Vagina (tissue), 2 donors: ENCODE results near the gene NUDCD3. TPM values are rescaled to one million over a fixed set of nuclear protein-coding genes. Genes with fewer than 3 reads are reported as not detected.

Source experiments
- DNase-seq, 2 donors: peaks; one replicate each; pipeline ENCODE4 v3.0.0-alpha.2; 2017; ENCODE audit errors: extremely low spot score in 2 of 2
- H3K27ac ChIP-seq: fragments of 200-600 bp; sonication (generic); one replicate; pipeline ENCODE4 v1.5.1; 2019
- H3K27me3 ChIP-seq: fragments of 200-600 bp; sonication (generic); one replicate; pipeline ENCODE4 v1.5.1; 2019
- H3K36me3 ChIP-seq, 2 donors: fragments of 200-600 bp; sonication (generic); one replicate each; pipeline ENCODE4 v1.5.1; 2017 to 2019
- H3K4me1 ChIP-seq: fragments of 200-600 bp; sonication (generic); one replicate; pipeline ENCODE4 v1.5.1; 2019
- H3K4me3 ChIP-seq, 2 donors: fragments of 200-600 bp; sonication (generic); 1 replicate in 1 of 2; 2 replicates in 1 of 2; pipeline ENCODE4 v1.5.1; 2016 to 2019
- H3K9me3 ChIP-seq: fragments of 200-600 bp; sonication (generic); one replicate; pipeline ENCODE4 v1.5.1; 2019
- POLR2A ChIP-seq, 2 donors: fragments of 450-650 bp; IDR thresholded peaks; one replicate each; pipeline ENCODE4 v1.6.1; 2017; ENCODE audit warnings: antibody characterized with exemption in 2 of 2, mild to moderate bottlenecking in 2 of 2, moderate library complexity in 2 of 2
- POLR2AphosphoS5 ChIP-seq, 2 donors: sonication (generic); formaldehyde crosslinking; IDR thresholded peaks; one replicate each; pipeline ENCODE4 v1.9.0; 2017; ENCODE audit warnings: antibody characterized with exemption in 2 of 2, mild to moderate bottlenecking in 2 of 2, low read depth in 1 of 2; ENCODE audit not compliant: insufficient read depth in 1 of 2
- intact Hi-C: fragments of 100-400 bp; cut with DNase I; formaldehyde crosslinking; loops from one replicate; pipeline ENCODE4 v1.15.1; 2023
- total RNA-seq: library from RNA; depleted of rRNA; stranded (reverse); fragments of >200 nt; gene quantifications from one replicate; pipeline ENCODE4 v1.2.3, GENCODE V29; 2016
- TF ChIP-seq, protein P1 (sequence below), 3 experiments: fragments of 450-650 bp in 2 of 3; fragments of 200-600 bp in 1 of 3; sonication (generic) in 1 of 3; IDR thresholded peaks; one replicate each; pipeline ENCODE4 v1.5.1; 2017 to 2019; ENCODE audit warnings: antibody characterized with exemption in 3 of 3, mild to moderate bottlenecking in 2 of 3, moderate library complexity in 2 of 3

NUDCD3 gene
- total RNA-seq, 1 donor from 2014 or later: 48.6 TPM

- no peaks in the 10 kb centered on the region for H3K27me3 ChIP-seq
- H3K27ac ChIP-seq: no peak overlapping the region
- H3K36me3 ChIP-seq: no peaks in the 10 kb centered on the region
- no peak for TF ChIP-seq POLR2A (IDR thresholded peaks at IDR 0.05)
- no peak for TF ChIP-seq POLR2AphosphoS5 (IDR thresholded peaks at IDR 0.05; ENCODE audit: insufficient read depth in 1 of 2, low read depth in 1 of 2)
- TF ChIP-seq, protein P1, sequence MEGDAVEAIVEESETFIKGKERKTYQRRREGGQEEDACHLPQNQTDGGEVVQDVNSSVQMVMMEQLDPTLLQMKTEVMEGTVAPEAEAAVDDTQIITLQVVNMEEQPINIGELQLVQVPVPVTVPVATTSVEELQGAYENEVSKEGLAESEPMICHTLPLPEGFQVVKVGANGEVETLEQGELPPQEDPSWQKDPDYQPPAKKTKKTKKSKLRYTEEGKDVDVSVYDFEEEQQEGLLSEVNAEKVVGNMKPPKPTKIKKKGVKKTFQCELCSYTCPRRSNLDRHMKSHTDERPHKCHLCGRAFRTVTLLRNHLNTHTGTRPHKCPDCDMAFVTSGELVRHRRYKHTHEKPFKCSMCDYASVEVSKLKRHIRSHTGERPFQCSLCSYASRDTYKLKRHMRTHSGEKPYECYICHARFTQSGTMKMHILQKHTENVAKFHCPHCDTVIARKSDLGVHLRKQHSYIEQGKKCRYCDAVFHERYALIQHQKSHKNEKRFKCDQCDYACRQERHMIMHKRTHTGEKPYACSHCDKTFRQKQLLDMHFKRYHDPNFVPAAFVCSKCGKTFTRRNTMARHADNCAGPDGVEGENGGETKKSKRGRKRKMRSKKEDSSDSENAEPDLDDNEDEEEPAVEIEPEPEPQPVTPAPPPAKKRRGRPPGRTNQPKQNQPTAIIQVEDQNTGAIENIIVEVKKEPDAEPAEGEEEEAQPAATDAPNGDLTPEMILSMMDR (IDR thresholded peaks at IDR 0.05): no peak
- intact Hi-C loops: no loop called here
- no peak for DNase-seq
- no peaks in the 10 kb centered on the region for H3K4me1 ChIP-seq
- H3K4me3 ChIP-seq: no peak overlapping the region
- no peaks in the 10 kb centered on the region for H3K9me3 ChIP-seq
These were observed 136.8 kb downstream of the NUDCD3 start for GRCh38 chr7:44353668-44354067.

DNA sequence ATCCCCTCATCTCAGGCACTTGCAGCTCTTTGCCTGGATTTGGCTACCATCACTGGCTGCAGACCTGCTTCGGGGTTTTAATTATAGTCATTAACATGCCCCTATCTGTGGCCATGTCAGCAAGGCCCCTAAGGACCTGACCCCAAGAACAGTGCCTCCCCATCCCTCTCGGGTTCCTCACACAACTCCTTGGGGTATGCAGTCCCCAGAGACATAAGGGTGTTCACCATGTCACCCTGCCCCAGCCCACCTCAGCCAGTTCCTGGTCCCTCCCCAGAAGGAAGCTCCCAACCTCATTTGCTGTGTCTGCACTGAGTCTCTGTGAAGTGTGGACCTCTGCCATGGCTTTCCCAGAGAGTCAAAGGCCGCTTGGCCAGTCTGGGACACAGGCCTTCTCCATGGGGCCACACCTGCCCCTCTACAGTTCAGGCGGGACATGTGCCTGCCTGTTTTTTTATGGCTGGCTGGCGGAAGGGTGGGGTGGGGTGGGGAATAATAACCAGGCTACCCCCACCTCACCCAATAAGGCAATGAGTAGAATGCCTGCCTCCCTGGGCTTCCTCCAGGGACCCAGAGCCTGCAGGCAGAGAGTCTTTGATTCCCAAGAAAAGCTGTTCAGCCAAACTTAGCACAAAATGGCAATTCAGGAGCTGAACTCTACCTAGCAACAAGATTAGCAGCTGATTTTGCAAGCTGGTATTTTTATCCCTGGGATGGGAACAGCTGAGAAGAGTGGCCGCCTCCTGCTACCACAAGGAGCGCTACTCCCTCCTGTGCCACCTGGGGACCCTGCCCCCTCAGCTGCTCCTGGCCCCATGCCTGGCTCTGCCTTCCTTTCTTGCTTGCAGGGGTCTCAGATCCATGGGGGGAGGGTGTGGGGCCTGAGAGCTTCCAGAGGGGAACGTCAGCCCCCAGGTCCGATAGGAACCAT is 141.3 kb downstream of the NUDCD3 start:
- Histone ChIP-seq H3K9me3 (no peaks in the 10 kb centered on the region), H3K4me1 (no peaks in the 10 kb centered on the region), H3K4me3 (no peak overlapping the region), H3K36me3 (no peaks in the 10 kb centered on the region), H3K27me3 (no peaks in the 10 kb centered on the region), H3K27ac (no peak overlapping the region)
- intact Hi-C loops: no loop called here
- DNase-seq: no peak
- TF ChIP-seq POLR2A (IDR thresholded peaks at IDR 0.05): no peak
- TF ChIP-seq, protein P1 (IDR thresholded peaks at IDR 0.05): no peak
- TF ChIP-seq POLR2AphosphoS5 (IDR thresholded peaks at IDR 0.05; ENCODE audit: insufficient read depth in 1 of 2, low read depth in 1 of 2): no peak

GRCh38 chr7:44348300-44348699 is 142.2 kb downstream of the NUDCD3 start:
- Histone ChIP-seq H3K27ac (no peak overlapping the region), H3K9me3 (no peaks in the 10 kb centered on the region), H3K27me3 (no peaks in the 10 kb centered on the region), H3K36me3 (no peaks in the 10 kb centered on the region), H3K4me3 (no peak overlapping the region), H3K4me1 (no peaks in the 10 kb centered on the region)
- intact Hi-C loops: no loop called here
- TF ChIP-seq, protein P1 (IDR thresholded peaks at IDR 0.05): no peak
- TF ChIP-seq POLR2A (IDR thresholded peaks at IDR 0.05): no peak
- no peak for TF ChIP-seq POLR2AphosphoS5 (IDR thresholded peaks at IDR 0.05; ENCODE audit: insufficient read depth in 1 of 2, low read depth in 1 of 2)
- no peak for DNase-seq

GRCh38 chr7:44347546-44348114 is 142.8 kb downstream of the NUDCD3 start:
- Histone ChIP-seq H3K4me1 (no peaks in the 10 kb centered on the region), H3K27ac (no peak overlapping the region), H3K9me3 (no peaks in the 10 kb centered on the region), H3K4me3 (no peak overlapping the region), H3K27me3 (no peaks in the 10 kb centered on the region), H3K36me3 (no peaks in the 10 kb centered on the region)
- TF ChIP-seq, protein P1 (IDR thresholded peaks at IDR 0.05): no peak
- TF ChIP-seq POLR2AphosphoS5 (IDR thresholded peaks at IDR 0.05; ENCODE audit: insufficient read depth in 1 of 2, low read depth in 1 of 2): no peak
- no peak for TF ChIP-seq POLR2A (IDR thresholded peaks at IDR 0.05)
- intact Hi-C loops: no loop called here
- no peak for DNase-seq

DNA sequence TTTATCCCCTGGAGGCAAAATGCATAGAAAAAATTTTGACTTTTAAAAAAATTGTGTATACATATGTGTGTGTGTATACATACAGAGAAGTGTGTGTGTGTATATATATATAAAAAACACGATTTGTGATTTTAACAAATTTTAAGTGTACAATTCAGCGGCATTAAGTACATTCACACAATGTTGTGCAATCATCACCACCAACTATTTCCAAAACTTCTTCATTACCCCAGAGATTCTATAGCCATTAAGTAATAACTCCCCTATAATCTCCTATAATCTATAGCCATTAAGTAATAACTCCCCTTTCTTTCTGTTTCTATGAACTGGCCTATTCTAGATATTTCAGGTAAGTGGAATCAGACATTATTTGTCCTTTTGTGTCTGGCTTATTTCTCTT is 144.4 kb downstream of the NUDCD3 start:
- H3K4me3 ChIP-seq: no peak overlapping the region
- no peak for TF ChIP-seq POLR2AphosphoS5 (IDR thresholded peaks at IDR 0.05; ENCODE audit: insufficient read depth in 1 of 2, low read depth in 1 of 2)
- TF ChIP-seq POLR2A (IDR thresholded peaks at IDR 0.05): no peak
- TF ChIP-seq, protein P1 (IDR thresholded peaks at IDR 0.05): no peak
- H3K4me1 ChIP-seq: no peaks in the 10 kb centered on the region
- no peaks in the 10 kb centered on the region for H3K9me3 ChIP-seq
- H3K27ac ChIP-seq: no peak overlapping the region
- intact Hi-C loops: no loop called here
- no peak for DNase-seq
- H3K36me3 ChIP-seq: no peaks in the 10 kb centered on the region
- no peaks in the 10 kb centered on the region for H3K27me3 ChIP-seq
